DOHH2 (cell line): ENCODE measurements around the gene NAIP.
"Not testable (repeated sequence)": the region's sequence is repeated elsewhere in the genome, so short reads cannot be mapped to it uniquely, and the experiment has no call there.

Experiments used
- H3F3A ChIP-seq: fragments of 200-600 bp; sonication (generic), shearing (Covaris generic); 2 replicates; pipeline ENCODE4 v1.6.0; 2016; ENCODE audit warnings: antibody characterized with exemption, mild to moderate bottlenecking; ENCODE audit not compliant: control insufficient read depth, insufficient read depth
- H3K27ac ChIP-seq: fragments of 200-600 bp; sonication (generic); 2 replicates; pipeline ENCODE4 v1.5.1; 2014; ENCODE audit warnings: low read depth, mild to moderate bottlenecking, low read length, moderate library complexity
- H3K27me3 ChIP-seq: fragments of 200-600 bp; sonication (generic); 2 replicates; pipeline ENCODE4 v1.6.1; 2014; ENCODE audit warnings: mild to moderate bottlenecking, low read length, mixed read lengths; ENCODE audit not compliant: control insufficient read depth
- H3K36me3 ChIP-seq: fragments of 200-600 bp; sonication (generic); 2 replicates; pipeline ENCODE4 v1.6.1; 2014; ENCODE audit warnings: mild to moderate bottlenecking, low read length, moderate library complexity, mixed read lengths; ENCODE audit not compliant: control insufficient read depth
- H3K4me1 ChIP-seq: fragments of 200-600 bp; sonication (generic); 2 replicates; pipeline ENCODE4 v1.6.1; 2014; ENCODE audit warnings: mild to moderate bottlenecking, low read length, mixed read lengths; ENCODE audit not compliant: control insufficient read depth
- H3K4me2 ChIP-seq: fragments of 200-600 bp; sonication (generic); 2 replicates; pipeline ENCODE4 v1.6.0; 2014; ENCODE audit warnings: mild to moderate bottlenecking, low read length, moderate library complexity
- H3K4me3 ChIP-seq: fragments of 200-600 bp; sonication (generic); 2 replicates; pipeline ENCODE4 v1.5.1; 2014; ENCODE audit warnings: mild to moderate bottlenecking, low read length, mixed read lengths
- H3K79me2 ChIP-seq: fragments of 200-600 bp; sonication (generic); 2 replicates; pipeline ENCODE4 v1.6.1; 2014; ENCODE audit warnings: mild to moderate bottlenecking, low read length, mixed read lengths; ENCODE audit not compliant: control insufficient read depth
- H3K9me2 ChIP-seq: fragments of 200-600 bp; sonication (generic); replicated peaks from 2 replicates; pipeline ENCODE4 v1.6.1; 2014; ENCODE audit warnings: mild to moderate bottlenecking, low read length, mixed read lengths; ENCODE audit not compliant: control insufficient read depth
- H3K9me3 ChIP-seq: fragments of 200-600 bp; sonication (generic); 2 replicates; pipeline ENCODE4 v1.6.1; 2014; ENCODE audit warnings: antibody characterized with exemption, low read length, mixed read lengths; ENCODE audit not compliant: control insufficient read depth, insufficient read depth
- H4K20me1 ChIP-seq: fragments of 200-600 bp; sonication (generic); 2 replicates; pipeline ENCODE4 v1.6.0; 2014; ENCODE audit warnings: low read depth, mild to moderate bottlenecking, antibody characterized with exemption, low read length, moderate library complexity; ENCODE audit not compliant: control insufficient read depth, insufficient read depth
- EZH2phosphoT487 ChIP-seq: fragments of 200-600 bp; sonication (generic); IDR thresholded peaks from 2 replicates; pipeline ENCODE4 v1.6.1; 2017; ENCODE audit warnings: borderline replicate concordance, mild to moderate bottlenecking, antibody characterized with exemption, low read length, moderate library complexity, mixed read lengths
- TF ChIP-seq, protein P1 (sequence below): fragments of 200-600 bp; sonication (generic); IDR thresholded peaks from one replicate; pipeline ENCODE4 v1.5.1; 2014; ENCODE audit warnings: antibody characterized with exemption, mild to moderate bottlenecking, low read depth, low read length; ENCODE audit not compliant: poor library complexity, severe bottlenecking

Gene NAIP

DNA sequence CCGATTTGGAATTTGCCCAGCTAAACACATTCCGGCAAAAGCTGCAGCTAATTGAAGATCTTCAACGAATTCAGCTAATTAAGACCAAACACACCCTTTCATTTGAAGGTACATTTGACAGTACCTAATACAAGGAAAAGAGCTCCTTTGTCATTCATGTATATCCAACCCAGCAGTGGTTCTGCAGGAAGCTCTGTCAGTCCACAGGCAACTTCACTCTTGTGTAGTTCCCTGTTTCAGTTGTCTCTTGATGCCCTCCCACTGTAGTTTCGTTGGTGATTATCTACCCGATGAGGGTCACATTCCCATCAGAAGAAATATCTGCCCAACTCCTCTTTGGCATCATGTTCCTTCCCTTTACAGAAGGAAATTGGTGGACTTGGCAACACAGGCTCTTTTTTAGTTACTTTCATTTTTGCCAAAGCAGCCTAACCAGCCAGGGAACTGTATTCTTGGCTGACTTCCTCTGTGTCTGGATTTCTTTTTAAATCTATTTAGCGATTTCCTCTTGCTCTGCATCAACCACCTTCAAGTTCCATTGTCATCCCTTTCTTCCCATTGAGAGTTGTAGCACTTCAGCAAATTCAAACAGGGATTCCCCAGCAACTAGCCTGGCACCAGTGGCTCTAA, 6.6 kb downstream of the NAIP start:
- not testable (repeated sequence) for H3K9me3 ChIP-seq, H3F3A ChIP-seq, H3K4me3 ChIP-seq, H3K4me1 ChIP-seq, H3K79me2 ChIP-seq, H3K27me3 ChIP-seq, H3K27ac ChIP-seq, H4K20me1 ChIP-seq, H3K36me3 ChIP-seq, H3K4me2 ChIP-seq, H3K9me2 ChIP-seq

GRCh38 chr5:71014176-71014575, 11.0 kb downstream of the NAIP start:
- Histone ChIP-seq H3K9me2 (no peaks in the 10 kb centered on the region), H3K79me2 (no peaks in the 10 kb centered on the region), H3K4me2 (no peak overlapping the region), H3K27me3 (no peaks in the 10 kb centered on the region), H3K9me3 (no peaks in the 10 kb centered on the region), H3K4me1 (no peaks in the 10 kb centered on the region; the same call in 1 of the 2 replicates), H3K36me3 (no peaks in the 10 kb centered on the region), H3K4me3 (no peak overlapping the region), H3K27ac (no peak overlapping the region), H3F3A (no peaks in the 10 kb centered on the region), H4K20me1 (no peaks in the 10 kb centered on the region)
- TF ChIP-seq, protein P1, sequence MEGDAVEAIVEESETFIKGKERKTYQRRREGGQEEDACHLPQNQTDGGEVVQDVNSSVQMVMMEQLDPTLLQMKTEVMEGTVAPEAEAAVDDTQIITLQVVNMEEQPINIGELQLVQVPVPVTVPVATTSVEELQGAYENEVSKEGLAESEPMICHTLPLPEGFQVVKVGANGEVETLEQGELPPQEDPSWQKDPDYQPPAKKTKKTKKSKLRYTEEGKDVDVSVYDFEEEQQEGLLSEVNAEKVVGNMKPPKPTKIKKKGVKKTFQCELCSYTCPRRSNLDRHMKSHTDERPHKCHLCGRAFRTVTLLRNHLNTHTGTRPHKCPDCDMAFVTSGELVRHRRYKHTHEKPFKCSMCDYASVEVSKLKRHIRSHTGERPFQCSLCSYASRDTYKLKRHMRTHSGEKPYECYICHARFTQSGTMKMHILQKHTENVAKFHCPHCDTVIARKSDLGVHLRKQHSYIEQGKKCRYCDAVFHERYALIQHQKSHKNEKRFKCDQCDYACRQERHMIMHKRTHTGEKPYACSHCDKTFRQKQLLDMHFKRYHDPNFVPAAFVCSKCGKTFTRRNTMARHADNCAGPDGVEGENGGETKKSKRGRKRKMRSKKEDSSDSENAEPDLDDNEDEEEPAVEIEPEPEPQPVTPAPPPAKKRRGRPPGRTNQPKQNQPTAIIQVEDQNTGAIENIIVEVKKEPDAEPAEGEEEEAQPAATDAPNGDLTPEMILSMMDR, result no peak
- TF ChIP-seq EZH2phosphoT487, result no peak

- H3K9me3 ChIP-seq, result no peaks in the 10 kb centered on the region
- no peaks in the 10 kb centered on the region for H3K27me3 ChIP-seq
- H4K20me1 ChIP-seq, result no peaks in the 10 kb centered on the region
- TF ChIP-seq EZH2phosphoT487, result no peak
- TF ChIP-seq, protein P1, result no peak
- no peaks in the 10 kb centered on the region for H3K79me2 ChIP-seq
- no peaks in the 10 kb centered on the region; the same call in 1 of the 2 replicates for H3K4me1 ChIP-seq
- no peak overlapping the region for H3K4me2 ChIP-seq
- H3K4me3 ChIP-seq, result no peak overlapping the region
- no peak overlapping the region for H3K27ac ChIP-seq
- H3K9me2 ChIP-seq, result no peaks in the 10 kb centered on the region
- no peaks in the 10 kb centered on the region for H3F3A ChIP-seq
- H3K36me3 ChIP-seq, result no peaks in the 10 kb centered on the region
Observed at GRCh38 chr5:71013575-71013974, 11.6 kb downstream of the NAIP start.

DNA sequence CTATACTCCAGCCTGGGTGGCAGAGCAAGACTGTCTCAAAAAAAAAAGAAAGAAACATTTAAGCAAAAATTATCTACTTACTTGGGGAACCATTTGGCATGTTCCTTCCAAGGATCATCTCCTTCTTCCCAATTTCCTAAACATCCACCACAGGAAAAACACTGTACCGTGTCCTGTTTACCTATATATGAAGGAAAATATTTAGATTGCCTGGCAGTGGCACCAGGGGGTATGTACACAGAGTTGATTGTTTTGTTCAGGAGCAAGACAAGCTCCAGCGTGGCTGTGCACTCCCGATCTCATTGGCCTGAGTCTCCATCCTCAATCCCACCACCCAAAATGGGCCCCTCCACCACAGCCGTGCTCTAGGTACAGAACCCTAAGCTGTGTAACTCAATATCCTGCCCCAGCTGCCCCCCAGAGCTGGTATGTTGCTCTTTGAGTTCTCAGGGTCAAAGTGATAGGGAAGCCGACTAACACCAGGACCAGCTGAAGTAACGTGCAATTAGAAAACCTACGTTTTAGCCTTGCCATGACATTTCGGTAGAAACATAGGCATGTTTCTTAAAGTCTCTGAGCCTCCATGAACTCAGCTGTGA, 13.8 kb downstream of the NAIP start:
- Histone ChIP-seq H3K36me3 (no peaks in the 10 kb centered on the region), H3K4me3 (no peak overlapping the region), H3F3A (no peaks in the 10 kb centered on the region), H3K9me2 (no peaks in the 10 kb centered on the region), H3K27me3 (no peaks in the 10 kb centered on the region), H3K4me1 (no peaks in the 10 kb centered on the region; the same call in 1 of the 2 replicates), H4K20me1 (no peaks in the 10 kb centered on the region), H3K27ac (no peak overlapping the region), H3K79me2 (no peaks in the 10 kb centered on the region), H3K4me2 (no peak overlapping the region), H3K9me3 (no peaks in the 10 kb centered on the region)
- TF ChIP-seq, protein P1, result no peak
- no peak for TF ChIP-seq EZH2phosphoT487

DNA sequence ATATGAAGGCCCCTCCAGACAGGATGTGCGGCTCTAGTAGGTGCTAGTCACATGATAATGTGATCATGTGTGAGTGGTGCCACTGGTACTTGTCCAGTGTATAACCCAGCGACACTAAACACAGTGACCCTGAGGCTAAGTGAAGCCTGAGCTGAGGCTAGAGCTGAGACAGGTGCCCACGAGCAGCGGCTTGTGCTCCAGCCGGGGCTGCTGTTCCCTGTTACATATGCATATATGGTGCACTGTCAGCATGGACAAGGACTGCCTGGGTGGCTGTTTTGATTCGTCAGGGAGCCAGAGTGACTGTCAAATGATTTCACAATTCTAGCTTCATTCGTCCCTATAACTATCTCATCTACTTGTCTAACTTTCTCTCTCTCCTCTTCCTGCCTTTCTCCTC, 18.2 kb downstream of the NAIP start:
- H3K9me2 ChIP-seq, H3K27me3 ChIP-seq, H3K36me3 ChIP-seq, H4K20me1 ChIP-seq, H3K79me2 ChIP-seq, H3K27ac ChIP-seq, H3K9me3 ChIP-seq, H3K4me3 ChIP-seq, H3K4me2 ChIP-seq, H3F3A ChIP-seq, H3K4me1 ChIP-seq: not testable (repeated sequence)

DNA sequence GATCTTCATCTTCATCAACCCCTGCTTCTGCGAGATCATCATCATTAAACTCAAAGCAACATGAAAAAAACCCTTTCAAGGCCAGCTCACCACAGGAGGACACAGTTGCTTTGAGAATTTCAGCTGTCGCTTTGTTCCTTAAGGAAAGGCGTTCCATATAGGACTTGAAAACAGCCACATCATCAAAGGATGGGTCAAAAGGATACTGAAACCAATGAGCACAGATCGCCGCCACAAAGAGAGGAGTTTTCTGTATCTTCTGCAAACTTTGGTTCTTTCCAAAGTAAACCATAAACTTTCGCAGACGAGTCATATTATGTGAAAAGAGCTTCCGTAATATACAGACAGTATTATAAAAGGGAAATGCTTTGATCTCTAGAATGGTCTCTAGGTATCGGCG, 40.3 kb downstream of the NAIP start:
- H3K36me3 ChIP-seq, H3K9me3 ChIP-seq: not testable (repeated sequence)

More for the DNA sequence above, 40.3 kb downstream of the NAIP start:
- not testable (repeated sequence) for H3K4me2 ChIP-seq, H3F3A ChIP-seq, H3K79me2 ChIP-seq, H3K4me3 ChIP-seq, H3K9me2 ChIP-seq, H3K4me1 ChIP-seq, H4K20me1 ChIP-seq, H3K27ac ChIP-seq, H3K27me3 ChIP-seq
